Bronchial epithelial cell (primary cell): ENCODE measurements around the gene PANK1. TPM values are rescaled to one million over a fixed set of nuclear protein-coding genes. Genes with fewer than 3 reads are reported as not detected.

ENCODE experiments used
- DNase-seq: peaks from one replicate; pipeline ENCODE4 v3.0.0-alpha.2; 2010; ENCODE audit warnings: low read depth
- FAIRE-seq: peaks from 2 replicates; lab custom pipeline; 2011; peaks lifted over from hg19 to GRCh38; lab: Jason Lieb, UNC
- H3K27me3 ChIP-seq: 2 replicates; pipeline ENCODE4 v1.5.1; 2011; ENCODE audit warnings: low read length; ENCODE audit not compliant: control insufficient read depth, insufficient read depth
- H3K36me3 ChIP-seq: 2 replicates; pipeline ENCODE4 v1.5.1; 2011; ENCODE audit warnings: low read length; ENCODE audit not compliant: control insufficient read depth, insufficient read depth
- H3K4me3 ChIP-seq: 2 replicates; pipeline ENCODE4 v1.5.1; 2011; ENCODE audit warnings: mild to moderate bottlenecking, low read depth, low read length, control low read depth
- CTCF ChIP-seq: IDR thresholded peaks from 2 replicates; pipeline ENCODE4 v1.5.1; 2011; ENCODE audit warnings: mild to moderate bottlenecking, moderate library complexity, low read length, control low read depth, inconsistent platforms; ENCODE audit not compliant: insufficient read depth, severe bottlenecking
- total RNA-seq: library from RNA; depleted of rRNA; stranded (reverse); fragments of >200 nt; gene quantifications from 2 replicates; pipeline ENCODE4 v1.2.1, GENCODE V29; 2014

Gene PANK1
- total RNA-seq, 1 donor from 2014 or later, result 8.4 TPM

GRCh38 chr10:89580243-89580642 is 64.8 kb downstream of the PANK1 start:
- TF ChIP-seq CTCF, result no peak
- no peak for FAIRE-seq

DNA sequence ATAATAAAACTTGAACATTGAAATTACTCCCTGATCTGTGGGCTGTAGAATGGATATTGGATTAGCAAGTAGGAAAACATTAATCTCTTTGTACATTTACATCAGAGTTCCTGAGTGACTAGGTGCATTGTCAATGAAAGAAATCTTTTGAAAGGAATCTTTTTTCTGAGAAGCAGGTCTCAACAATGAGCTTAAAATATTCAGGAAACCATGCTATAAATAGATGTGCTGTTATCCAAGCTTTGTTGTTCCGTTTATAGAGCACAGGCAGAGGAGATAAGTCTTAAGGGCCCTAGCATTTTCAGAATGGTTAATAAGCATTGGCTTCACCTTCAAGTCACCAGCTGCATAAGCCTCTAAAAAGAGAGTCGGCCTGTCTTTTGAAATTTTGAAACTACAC is 68.3 kb downstream of the PANK1 start:
- no peak for TF ChIP-seq CTCF
- no peaks in the 10 kb centered on the region for H3K36me3 ChIP-seq
- no peak overlapping the region for H3K4me3 ChIP-seq
- FAIRE-seq, result no peak
- H3K27me3 ChIP-seq, result no peaks in the 10 kb centered on the region
- DNase-seq, result no peak

More at GRCh38 chr10:89580243-89580642, 64.8 kb downstream of the PANK1 start:
- Histone ChIP-seq H3K36me3 (no peaks in the 10 kb centered on the region), H3K4me3 (no peak overlapping the region), H3K27me3 (no peaks in the 10 kb centered on the region)
- no peak for DNase-seq

GRCh38 chr10:89576022-89576421 is 69.0 kb downstream of the PANK1 start:
- DNase-seq, result no peak
- no peak for FAIRE-seq
- no peak for TF ChIP-seq CTCF
- Histone ChIP-seq H3K27me3 (no peaks in the 10 kb centered on the region), H3K36me3 (no peaks in the 10 kb centered on the region), H3K4me3 (no peak overlapping the region)

DNA sequence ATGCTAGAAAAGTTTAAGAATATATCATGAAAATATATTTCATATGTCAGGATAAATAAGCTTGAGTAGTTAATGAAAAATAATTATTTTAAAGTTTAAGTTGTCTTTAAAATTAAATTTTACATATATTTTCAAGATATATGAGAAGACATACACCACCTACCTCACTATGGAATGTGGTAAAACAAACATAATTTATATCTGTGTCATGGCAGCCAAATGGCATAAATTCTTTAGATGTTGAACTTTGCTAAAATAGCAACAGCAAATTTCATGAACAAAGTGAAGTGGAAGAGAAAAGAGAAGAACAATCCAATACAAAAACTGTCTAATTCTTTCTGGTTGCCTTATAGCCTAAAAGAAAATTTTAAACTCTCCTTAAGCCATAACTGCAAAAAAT is 70.0 kb downstream of the PANK1 start:
- H3K4me3 ChIP-seq, result no peak overlapping the region
- DNase-seq, result no peak
- no peaks in the 10 kb centered on the region for H3K27me3 ChIP-seq
- no peak for TF ChIP-seq CTCF
- H3K36me3 ChIP-seq, result no peaks in the 10 kb centered on the region
- no peak for FAIRE-seq

DNA sequence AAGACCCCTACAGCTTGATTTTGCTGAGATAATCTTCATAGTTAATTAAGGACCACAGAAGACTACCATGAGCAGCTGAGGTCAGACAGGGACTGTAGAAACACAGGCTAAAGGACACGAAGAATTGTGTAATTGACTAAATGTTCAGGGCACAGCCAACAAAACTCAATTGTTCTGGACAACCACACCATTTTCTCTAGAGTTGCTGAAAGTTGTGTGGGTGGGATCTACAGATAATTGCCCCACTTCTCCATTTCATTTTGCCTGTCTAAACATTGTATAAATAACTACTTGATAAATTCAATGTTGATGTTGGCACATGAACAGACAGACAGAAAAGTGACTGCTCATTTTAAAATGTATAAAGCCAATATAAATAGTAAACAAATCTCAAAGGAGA is 70.7 kb downstream of the PANK1 start:
- H3K27me3 ChIP-seq, result no peaks in the 10 kb centered on the region
- H3K4me3 ChIP-seq, result no peak overlapping the region
- TF ChIP-seq CTCF, result no peak
- FAIRE-seq (no peak), DNase-seq (no peak)
- no peaks in the 10 kb centered on the region for H3K36me3 ChIP-seq

- DNase-seq, result no peak
- no peak for TF ChIP-seq CTCF
- no peak overlapping the region for H3K4me3 ChIP-seq
- no peaks in the 10 kb centered on the region for H3K27me3 ChIP-seq
- no peak for FAIRE-seq
- H3K36me3 ChIP-seq, result no peaks in the 10 kb centered on the region
Measured at GRCh38 chr10:89567576-89568245, 77.3 kb downstream of the PANK1 start.
